Forelimb muscle (tissue), 1 donor: ENCODE data around the gene TRHDE. TPM values are rescaled to one million over a fixed set of nuclear protein-coding genes. Genes with fewer than 3 reads are reported as not detected.
"Not testable (repeated sequence)": the region's sequence is repeated elsewhere in the genome, so short reads cannot be mapped to it uniquely, and the experiment has no call there.

ENCODE experiments used
- DNase-seq: peaks from one replicate; pipeline ENCODE4 v3.0.0-alpha.2; 2013; ENCODE audit warnings: low read depth
- polyA plus RNA-seq: library from polyadenylated mRNA; unstranded; fragments of 120-200 nt; gene quantifications from one replicate; pipeline ENCODE4 v1.2.1, GENCODE V29; 2013; ENCODE audit not compliant: insufficient read length

TRHDE gene
- polyA plus RNA-seq, 1 donor: 0.40 TPM

GRCh38 chr12:72520044-72520678 is 248.0 kb downstream of the TRHDE start:
- DNase-seq: not testable (repeated sequence)

- DNase-seq: no peak
These were observed 249.2 kb downstream of the TRHDE start for GRCh38 chr12:72521326-72521725.

GRCh38 chr12:72522411-72522810 is 250.2 kb downstream of the TRHDE start:
- no peak for DNase-seq

GRCh38 chr12:72523754-72524153 is 251.6 kb downstream of the TRHDE start:
- DNase-seq: no peak

- DNase-seq: no peak
These were observed 263.2 kb downstream of the TRHDE start for GRCh38 chr12:72535212-72535990.

- no peak for DNase-seq
These were observed 268.6 kb downstream of the TRHDE start for GRCh38 chr12:72540811-72541210.

- no peak for DNase-seq
These were observed 271.8 kb downstream of the TRHDE start for GRCh38 chr12:72543777-72544467.

- no peak for DNase-seq
These were observed 273.9 kb downstream of the TRHDE start for GRCh38 chr12:72546106-72546505.

GRCh38 chr12:72547573-72547972 is 275.4 kb downstream of the TRHDE start:
- no peak for DNase-seq

GRCh38 chr12:72549184-72549583 is 277.0 kb downstream of the TRHDE start:
- no peak for DNase-seq

- no peak for DNase-seq
These were observed 288.0 kb downstream of the TRHDE start for GRCh38 chr12:72560003-72560769.

GRCh38 chr12:72570601-72571000 is 298.4 kb downstream of the TRHDE start:
- DNase-seq: no peak

GRCh38 chr12:72574138-72574537 is 302.0 kb downstream of the TRHDE start:
- DNase-seq: no peak

- no peak for DNase-seq
These were observed 306.2 kb downstream of the TRHDE start for GRCh38 chr12:72578327-72578726.

GRCh38 chr12:72586456-72586855 is 314.3 kb downstream of the TRHDE start:
- DNase-seq: no peak

- no peak for DNase-seq
These were observed 330.4 kb downstream of the TRHDE start for GRCh38 chr12:72602581-72602980.

- DNase-seq: no peak
These were observed 333.8 kb downstream of the TRHDE start for GRCh38 chr12:72605975-72606374.

GRCh38 chr12:72610342-72610741 is 338.2 kb downstream of the TRHDE start:
- no peak for DNase-seq

GRCh38 chr12:72610854-72611358 is 338.7 kb downstream of the TRHDE start:
- no peak for DNase-seq

GRCh38 chr12:72612171-72612570 is 340.0 kb downstream of the TRHDE start:
- DNase-seq: no peak

GRCh38 chr12:72618764-72619163 is 346.6 kb downstream of the TRHDE start:
- DNase-seq: no peak

GRCh38 chr12:72622556-72622955 is 350.4 kb downstream of the TRHDE start:
- DNase-seq: no peak
